Astrocyte (in vitro differentiated cells and primary cell): ENCODE results near the gene NAA10.

Experiments used
- CTCF ChIP-seq: IDR thresholded peaks from 2 replicates; pipeline ENCODE4 v1.5.1; 2011; ENCODE audit warnings: low read depth, mild to moderate bottlenecking, inconsistent platforms, low read length, moderate library complexity; ENCODE audit not compliant: insufficient read depth
- EZH2 ChIP-seq: IDR thresholded peaks from 2 replicates; pipeline ENCODE4 v1.6.1; 2012; ENCODE audit warnings: mild to moderate bottlenecking, low read length, inconsistent platforms; ENCODE audit not compliant: insufficient read depth

- TF ChIP-seq CTCF (no peak), EZH2 (no peak)
Observed at GRCh38 chrX:153906126-153906917, 28.5 kb downstream of the NAA10 start.
